PC-9 (cell line): Measurements from ENCODE around the gene SFTPA2. TPM values are rescaled to one million over a fixed set of nuclear protein-coding genes. Genes with fewer than 3 reads are reported as not detected.
"Not testable (repeated sequence)": the region's sequence is repeated elsewhere in the genome, so short reads cannot be mapped to it uniquely, and the experiment has no call there.

Experiments used
- BruUV-seq: library from RNA; stranded (reverse); fragments of 400-500 nt; replicated peaks from 2 replicates; lab custom pipeline; 2021; lab: Mats Ljungman, UMichigan
- CTCF ChIA-PET: fragments of 300-600 bp; sonication (Branson Sonifier 250); formaldehyde crosslinking; loops from one replicate; lab custom pipeline; 2022; ENCODE audit warnings: antibody characterized with exemption; lab: Charles Lee
- POLR2A ChIA-PET: fragments of 300-600 bp; sonication (Branson Sonifier 250); formaldehyde crosslinking; loops from one replicate; lab custom pipeline; 2022; ENCODE audit warnings: antibody characterized with exemption; ENCODE audit not compliant: unreplicated experiment; lab: Charles Lee
- DNase-seq, 2 experiments: peaks; one replicate each; pipeline versions ENCODE4 v3.0.0 to v3.0.0-alpha.2; 2015 to 2022; ENCODE audit warnings: mixed read lengths in 1 of 2
- H2AFZ ChIP-seq: fragments of 200-600 bp; sonication (generic); 2 replicates; pipeline ENCODE4 v1.8.1; 2017; ENCODE audit warnings: antibody characterized with exemption
- H3F3A ChIP-seq: fragments of 200-600 bp; sonication (generic); 2 replicates; pipeline ENCODE4 v1.8.1; 2017; ENCODE audit warnings: antibody characterized with exemption, mild to moderate bottlenecking, low read depth; ENCODE audit not compliant: insufficient read depth
- H3K27ac ChIP-seq: fragments of 200-600 bp; sonication (generic); 2 replicates; pipeline ENCODE4 v1.6.1; 2016; ENCODE audit warnings: mixed run types
- H3K27me3 ChIP-seq: fragments of 200-600 bp; sonication (generic); 2 replicates; pipeline ENCODE4 v1.6.1; 2016; ENCODE audit warnings: low read depth, mixed run types; ENCODE audit not compliant: insufficient read depth
- H3K36me3 ChIP-seq: fragments of 200-600 bp; sonication (generic); 2 replicates; pipeline ENCODE4 v1.6.1; 2016; ENCODE audit warnings: low read depth, mixed run types
- H3K4me1 ChIP-seq: fragments of 200-600 bp; sonication (generic); replicated peaks from 2 replicates; pipeline ENCODE4 v1.6.1; 2016; ENCODE audit warnings: mixed run types; ENCODE audit not compliant: insufficient read depth
- H3K4me2 ChIP-seq: fragments of 200-600 bp; sonication (generic); 2 replicates; pipeline ENCODE4 v1.6.1; 2017; ENCODE audit warnings: mixed run types
- H3K4me3 ChIP-seq: fragments of 200-600 bp; sonication (generic); 2 replicates; pipeline ENCODE4 v1.6.1; 2016; ENCODE audit warnings: mixed run types
- H3K79me2 ChIP-seq: fragments of 200-600 bp; sonication (generic); 2 replicates; pipeline ENCODE4 v1.6.1; 2017; ENCODE audit warnings: low read depth, mixed run types
- H3K9me2 ChIP-seq: fragments of 200-600 bp; sonication (generic); 2 replicates; pipeline ENCODE4 v1.8.1; 2017; ENCODE audit warnings: mild to moderate bottlenecking; ENCODE audit not compliant: insufficient read depth
- H3K9me3 ChIP-seq: fragments of 200-600 bp; sonication (generic); 2 replicates; pipeline ENCODE4 v1.8.1; 2016; ENCODE audit warnings: low read depth; ENCODE audit not compliant: insufficient read depth
- H4K20me1 ChIP-seq: fragments of 200-600 bp; sonication (generic); 2 replicates; pipeline ENCODE4 v1.8.1; 2017; ENCODE audit not compliant: insufficient read depth
- CTCF ChIP-seq: fragments of 200-600 bp; sonication (generic); conservative IDR thresholded peaks from 2 replicates; pipeline ENCODE4 v1.6.1; 2017; ENCODE audit warnings: mixed run types, antibody characterized with exemption, mild to moderate bottlenecking, moderate library complexity
- EZH2 ChIP-seq: fragments of 200-600 bp; sonication (generic); IDR thresholded peaks from 2 replicates; pipeline ENCODE4 v1.8.0; 2017; ENCODE audit warnings: antibody characterized with exemption, low read depth
- intact Hi-C: fragments of 100-400 bp; cut with micrococcal nuclease; formaldehyde crosslinking; loops from one replicate; pipeline ENCODE4 v1.10.0; 2022; ENCODE audit not compliant: unreplicated experiment
- total RNA-seq: library from RNA; stranded (reverse); gene quantifications from 2 replicates; pipeline ENCODE4 v1.2.3, GENCODE V29; 2021

SFTPA2 gene
- total RNA-seq, 1 experiment from 2014 or later, result not detected

GRCh38 chr10:79542626-79543025 is 17.6 kb downstream of the SFTPA2 start:
- H3K4me1 ChIP-seq, result no peaks in the 10 kb centered on the region
- no peak overlapping the region for H3K4me2 ChIP-seq
- BruUV-seq, result no TSS peak
- intact Hi-C loops, result no loop called here
- DNase-seq, result no peak
- H3K27ac ChIP-seq, result no peak overlapping the region
- TF ChIP-seq EZH2 (no peak), CTCF (no peak)
- no peaks in the 10 kb centered on the region for H3K36me3 ChIP-seq
- no peaks in the 10 kb centered on the region for H4K20me1 ChIP-seq
- H3K9me3 ChIP-seq, result no peaks in the 10 kb centered on the region
- H3K79me2 ChIP-seq, result no peaks in the 10 kb centered on the region
- no peak overlapping the region for H3K4me3 ChIP-seq
- no peak overlapping the region for H2AFZ ChIP-seq
- POLR2A ChIA-PET, result no interaction called here
- H3K9me2 ChIP-seq, result no peaks in the 10 kb centered on the region
- no peaks in the 10 kb centered on the region for H3F3A ChIP-seq
- peaks cover 25% of the 10 kb centered on the region for H3K27me3 ChIP-seq
- CTCF ChIA-PET, result no interaction called here

- POLR2A ChIA-PET, CTCF ChIA-PET, H3K36me3 ChIP-seq, H2AFZ ChIP-seq, H3K4me2 ChIP-seq, H3K4me1 ChIP-seq, BruUV-seq, H3F3A ChIP-seq, H3K9me3 ChIP-seq, DNase-seq, H4K20me1 ChIP-seq, H3K9me2 ChIP-seq, intact Hi-C loops, H3K79me2 ChIP-seq, H3K27ac ChIP-seq, H3K4me3 ChIP-seq: not testable (repeated sequence)
- H3K27me3 ChIP-seq, result peaks cover 17% of the 10 kb centered on the region
Observed at GRCh38 chr10:79540930-79541329, 19.3 kb downstream of the SFTPA2 start.

GRCh38 chr10:79538311-79538710 is 21.9 kb downstream of the SFTPA2 start:
- H3F3A ChIP-seq, DNase-seq, H3K9me3 ChIP-seq, CTCF ChIA-PET, H3K27ac ChIP-seq, H2AFZ ChIP-seq, BruUV-seq, H3K36me3 ChIP-seq, H3K4me2 ChIP-seq, H3K79me2 ChIP-seq, H3K4me1 ChIP-seq, POLR2A ChIA-PET, H3K9me2 ChIP-seq, H3K4me3 ChIP-seq, H4K20me1 ChIP-seq: not testable (repeated sequence)
- intact Hi-C loops, result loop anchor here (5.0 kb wide), 1 partner anchor 509 kb away; no protein-coding TSS in a partner anchor
- peaks cover 15% of the 10 kb centered on the region for H3K27me3 ChIP-seq

GRCh38 chr10:79533903-79534175 is 26.4 kb downstream of the SFTPA2 start:
- POLR2A ChIA-PET, H3K4me1 ChIP-seq, H3K9me3 ChIP-seq, H3K27ac ChIP-seq, H2AFZ ChIP-seq, H3K4me2 ChIP-seq, H3F3A ChIP-seq, BruUV-seq, intact Hi-C loops, CTCF ChIA-PET, H3K27me3 ChIP-seq, H3K4me3 ChIP-seq, H4K20me1 ChIP-seq, H3K9me2 ChIP-seq, H3K36me3 ChIP-seq, DNase-seq, H3K79me2 ChIP-seq: not testable (repeated sequence)

GRCh38 chr10:79533142-79533902 is 26.9 kb downstream of the SFTPA2 start:
- H3K9me2 ChIP-seq, H3K27ac ChIP-seq, POLR2A ChIA-PET, intact Hi-C loops, H2AFZ ChIP-seq, H3K79me2 ChIP-seq, H3K4me1 ChIP-seq, H4K20me1 ChIP-seq, H3K4me3 ChIP-seq, H3K27me3 ChIP-seq, BruUV-seq, H3K9me3 ChIP-seq, H3K36me3 ChIP-seq, H3F3A ChIP-seq, H3K4me2 ChIP-seq, DNase-seq: not testable (repeated sequence)
- CTCF ChIA-PET, result interaction anchor here (0.6 kb wide), 1 partner anchor 226 kb away, joined by 3 read pairs; no protein-coding TSS in a partner anchor

- DNase-seq, H3K9me2 ChIP-seq, H3K79me2 ChIP-seq, H3K9me3 ChIP-seq, H3F3A ChIP-seq, BruUV-seq, CTCF ChIA-PET, H4K20me1 ChIP-seq, H3K4me2 ChIP-seq, H3K27me3 ChIP-seq, H3K4me1 ChIP-seq, POLR2A ChIA-PET, intact Hi-C loops, H3K36me3 ChIP-seq, H3K4me3 ChIP-seq, H2AFZ ChIP-seq, H3K27ac ChIP-seq: not testable (repeated sequence)
Observed at GRCh38 chr10:79528261-79528660, 31.9 kb downstream of the SFTPA2 start.
